AG09309 (cell line): ENCODE data around the gene IFITM2.
"Not testable (repeated sequence)": the region's sequence is repeated elsewhere in the genome, so short reads cannot be mapped to it uniquely, and the experiment has no call there.

ENCODE experiments used
- DNase-seq: peaks from one replicate; pipeline ENCODE4 v3.0.0-alpha.2; 2010; ENCODE audit warnings: low read depth
- H3K4me3 ChIP-seq: 2 replicates; pipeline ENCODE4 v1.5.1; 2011; ENCODE audit warnings: mild to moderate bottlenecking, low read depth, low read length, moderate library complexity; ENCODE audit not compliant: control insufficient read depth
- CTCF ChIP-seq: IDR thresholded peaks from 2 replicates; pipeline ENCODE4 v1.5.1; 2011; ENCODE audit warnings: mild to moderate bottlenecking, low read depth, low read length, inconsistent platforms; ENCODE audit not compliant: insufficient read depth, control insufficient read depth; ENCODE audit errors: missing control alignments

Gene IFITM2

GRCh38 chr11:342328-342727 lies 34.7 kb downstream of the IFITM2 start:
- H3K4me3 ChIP-seq, result no peak overlapping the region
- TF ChIP-seq CTCF, result no peak
- DNase-seq, result no peak

GRCh38 chr11:344836-345578 lies 37.4 kb downstream of the IFITM2 start:
- no peak overlapping the region for H3K4me3 ChIP-seq
- no peak for TF ChIP-seq CTCF
- DNase-seq, result no peak

GRCh38 chr11:346529-346928 lies 38.9 kb downstream of the IFITM2 start:
- no peak for TF ChIP-seq CTCF
- no peak overlapping the region for H3K4me3 ChIP-seq
- DNase-seq, result no peak

GRCh38 chr11:349270-349954 lies 41.8 kb downstream of the IFITM2 start:
- DNase-seq, H3K4me3 ChIP-seq: not testable (repeated sequence)

- DNase-seq, H3K4me3 ChIP-seq: not testable (repeated sequence)
Measured at GRCh38 chr11:350033-350722, 42.6 kb downstream of the IFITM2 start.

GRCh38 chr11:350723-351255 lies 43.2 kb downstream of the IFITM2 start:
- no peak for TF ChIP-seq CTCF
- no peak for DNase-seq
- H3K4me3 ChIP-seq, result no peak overlapping the region

- no peak overlapping the region for H3K4me3 ChIP-seq
- no peak for DNase-seq
- no peak for TF ChIP-seq CTCF
Measured at GRCh38 chr11:351411-351810, 43.8 kb downstream of the IFITM2 start.
